Subcutaneous abdominal adipose tissue (tissue), 5 donors: ENCODE data around the gene C10orf90.

ENCODE experiments used
- H3K27ac ChIP-seq: one replicate; pipeline ENCODE4 v1.7.0; 2013; ENCODE audit warnings: low read depth, mild to moderate bottlenecking, inconsistent platforms, low read length, moderate library complexity
- H3K27me3 ChIP-seq, 5 donors: one replicate each; pipeline ENCODE4 v1.7.0; 2013; ENCODE audit warnings: low read length in 5 of 5, inconsistent platforms in 1 of 5; ENCODE audit not compliant: control insufficient read depth in 5 of 5, insufficient read depth in 4 of 5
- H3K36me3 ChIP-seq, 5 donors: one replicate each; pipeline ENCODE4 v1.7.0; 2013; ENCODE audit warnings: low read length in 5 of 5; ENCODE audit not compliant: control insufficient read depth in 5 of 5, insufficient read depth in 5 of 5
- H3K4me1 ChIP-seq, 5 donors: one replicate each; pipeline ENCODE4 v1.7.0; 2013; ENCODE audit warnings: low read length in 5 of 5, mild to moderate bottlenecking in 3 of 5, moderate library complexity in 1 of 5; ENCODE audit not compliant: control insufficient read depth in 5 of 5, insufficient read depth in 5 of 5
- H3K4me3 ChIP-seq, 5 donors: one replicate each; pipeline ENCODE4 v1.7.0; 2013; ENCODE audit warnings: low read length in 5 of 5, low read depth in 1 of 5
- H3K9ac ChIP-seq, 5 donors: one replicate each; pipeline ENCODE4 v1.7.0; 2013; ENCODE audit warnings: low read length in 5 of 5, mild to moderate bottlenecking in 4 of 5, moderate library complexity in 3 of 5
- H3K9me3 ChIP-seq, 5 donors: one replicate each; pipeline ENCODE4 v1.7.0; 2013; ENCODE audit warnings: low read length in 5 of 5; ENCODE audit not compliant: control insufficient read depth in 5 of 5
- donor health status: healthy.
- donor health status: healthy.
- donor health status: healthy.
- donor health status: healthy.
- donor health status: healthy.

The C10orf90 gene

GRCh38 chr10:126691456-126691855, 21.0 kb upstream of the C10orf90 start:
- no peak overlapping the region for H3K4me3 ChIP-seq
- H3K4me1 ChIP-seq, result peaks cover 0 to 3% (median 0%) of the 10 kb centered on the region in 5 donors
- peaks cover 0 to 6% (median 5%) of the 10 kb centered on the region in 5 donors for H3K9me3 ChIP-seq
- no peak overlapping the region for H3K27ac ChIP-seq
- peaks cover 0 to 4% (median 0%) of the 10 kb centered on the region in 5 donors for H3K27me3 ChIP-seq
- no peak overlapping the region for H3K9ac ChIP-seq
- no peaks in the 10 kb centered on the region for H3K36me3 ChIP-seq

DNA sequence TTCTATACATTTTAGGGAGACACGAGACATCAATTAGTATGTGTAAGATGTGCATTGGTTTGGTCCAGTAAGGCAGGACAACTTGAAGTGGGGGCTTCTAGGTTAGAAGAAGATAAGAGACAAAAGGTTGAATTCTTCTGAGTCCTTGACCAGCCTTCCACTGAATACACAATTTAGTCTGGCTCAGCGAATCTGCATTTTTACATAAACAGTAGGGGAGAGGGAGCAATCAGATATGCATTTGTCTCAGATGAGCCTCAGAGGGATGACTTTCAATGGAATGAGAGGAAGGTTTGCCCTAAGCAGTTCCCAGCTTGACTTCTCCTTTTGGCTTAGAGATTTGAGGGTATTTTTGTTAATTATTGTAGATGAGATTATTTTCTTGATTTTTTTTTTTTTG, 20.0 kb upstream of the C10orf90 start:
- Histone ChIP-seq H3K36me3 (no peaks in the 10 kb centered on the region), H3K27me3 (peaks cover 0 to 4% (median 0%) of the 10 kb centered on the region in 5 donors), H3K4me1 (peaks cover 0 to 3% (median 0%) of the 10 kb centered on the region in 5 donors), H3K9ac (no peak overlapping the region), H3K4me3 (no peak overlapping the region), H3K9me3 (peaks cover 0 to 6% (median 5%) of the 10 kb centered on the region in 5 donors), H3K27ac (no peak overlapping the region)

GRCh38 chr10:126689461-126689994, 19.0 kb upstream of the C10orf90 start:
- Histone ChIP-seq H3K36me3 (no peaks in the 10 kb centered on the region), H3K4me1 (peaks cover 0 to 3% (median 0%) of the 10 kb centered on the region in 5 donors)

GRCh38 chr10:126687121-126687606, 16.7 kb upstream of the C10orf90 start:
- Histone ChIP-seq H3K36me3 (no peaks in the 10 kb centered on the region), H3K4me3 (no peak overlapping the region), H3K27me3 (peaks cover 0 to 8% (median 0%) of the 10 kb centered on the region in 5 donors), H3K9ac (no peak overlapping the region), H3K9me3 (peaks cover 0 to 6% (median 5%) of the 10 kb centered on the region in 5 donors), H3K27ac (no peak overlapping the region), H3K4me1 (peaks cover 0 to 3% (median 0%) of the 10 kb centered on the region in 5 donors)

More at GRCh38 chr10:126689461-126689994, 19.0 kb upstream of the C10orf90 start:
- H3K9ac ChIP-seq, result no peak overlapping the region
- H3K4me3 ChIP-seq, result no peak overlapping the region
- H3K27me3 ChIP-seq, result peaks cover 0 to 8% (median 0%) of the 10 kb centered on the region in 5 donors
- H3K9me3 ChIP-seq, result peaks cover 0 to 6% (median 5%) of the 10 kb centered on the region in 5 donors
- no peak overlapping the region for H3K27ac ChIP-seq

DNA sequence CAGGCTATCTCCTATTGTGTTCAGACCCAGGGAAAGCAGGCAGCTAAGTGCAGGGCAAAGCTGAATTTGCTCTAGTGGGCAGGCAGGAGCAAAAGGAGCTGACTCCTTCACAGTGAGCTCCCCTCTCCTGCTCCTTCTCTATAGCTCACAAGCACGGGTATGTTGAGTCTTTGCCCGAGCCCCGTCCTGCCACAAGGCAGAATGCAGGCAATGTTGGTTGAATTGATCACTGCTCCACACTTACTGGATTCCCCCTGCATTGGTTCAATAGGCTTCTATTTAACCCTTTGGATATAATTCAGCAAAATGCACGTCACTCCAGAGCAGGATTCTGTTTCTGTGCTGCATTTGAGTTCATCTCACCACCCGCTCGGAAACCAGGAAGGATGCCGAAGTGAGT, 16.2 kb upstream of the C10orf90 start:
- Histone ChIP-seq H3K9ac (no peak overlapping the region), H3K9me3 (peaks cover 0 to 6% (median 5%) of the 10 kb centered on the region in 5 donors), H3K36me3 (no peaks in the 10 kb centered on the region), H3K27ac (no peak overlapping the region), H3K27me3 (peaks cover 0 to 8% (median 0%) of the 10 kb centered on the region in 5 donors), H3K4me1 (peaks cover 0 to 3% (median 0%) of the 10 kb centered on the region in 5 donors), H3K4me3 (no peak overlapping the region)

GRCh38 chr10:126686268-126686667, 15.8 kb upstream of the C10orf90 start:
- Histone ChIP-seq H3K36me3 (no peaks in the 10 kb centered on the region), H3K9ac (no peak overlapping the region), H3K4me3 (no peak overlapping the region), H3K27ac (no peak overlapping the region), H3K9me3 (peaks cover 0 to 2% (median 1%) of the 10 kb centered on the region in 5 donors), H3K4me1 (peaks cover 0 to 3% (median 0%) of the 10 kb centered on the region in 5 donors), H3K27me3 (peaks cover 0 to 8% (median 0%) of the 10 kb centered on the region in 5 donors)

GRCh38 chr10:126685756-126686155, 15.3 kb upstream of the C10orf90 start:
- Histone ChIP-seq H3K27me3 (peaks cover 0 to 8% (median 0%) of the 10 kb centered on the region in 5 donors), H3K27ac (no peak overlapping the region), H3K9me3 (no peaks in the 10 kb centered on the region), H3K36me3 (no peaks in the 10 kb centered on the region), H3K9ac (no peak overlapping the region), H3K4me1 (peaks cover 0 to 3% (median 0%) of the 10 kb centered on the region in 5 donors), H3K4me3 (no peak overlapping the region)

GRCh38 chr10:126684171-126684745, 13.8 kb upstream of the C10orf90 start:
- Histone ChIP-seq H3K9ac (no peak overlapping the region), H3K4me3 (no peak overlapping the region), H3K4me1 (peaks cover 0 to 3% (median 0%) of the 10 kb centered on the region in 5 donors), H3K9me3 (no peaks in the 10 kb centered on the region), H3K27ac (no peak overlapping the region), H3K36me3 (no peaks in the 10 kb centered on the region), H3K27me3 (peaks cover 0 to 8% (median 0%) of the 10 kb centered on the region in 5 donors)

DNA sequence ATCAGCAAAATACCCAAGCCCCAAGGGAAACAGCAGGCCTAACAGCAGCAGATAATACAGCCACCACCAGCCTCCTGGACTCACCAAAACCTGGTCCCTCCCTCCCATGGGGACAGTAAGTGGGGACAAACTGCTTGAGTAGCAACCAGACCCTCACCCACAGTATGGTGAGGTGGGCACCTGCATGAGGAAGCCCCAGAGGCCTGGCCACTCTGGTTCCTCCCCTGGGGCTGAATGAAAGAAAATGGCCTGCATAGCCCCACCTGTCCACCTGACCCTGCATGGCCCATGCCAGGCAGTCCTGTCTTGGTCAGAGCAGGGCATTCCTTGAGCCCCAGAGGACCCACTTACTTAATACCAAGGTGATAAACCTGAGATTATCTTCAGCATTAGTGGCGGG, 13.0 kb upstream of the C10orf90 start:
- H3K4me3 ChIP-seq, result no peak overlapping the region
- no peaks in the 10 kb centered on the region for H3K36me3 ChIP-seq
- no peak overlapping the region for H3K9ac ChIP-seq
- peaks cover 0 to 3% (median 0%) of the 10 kb centered on the region in 5 donors for H3K4me1 ChIP-seq
- no peaks in the 10 kb centered on the region for H3K9me3 ChIP-seq
- H3K27ac ChIP-seq, result no peak overlapping the region
- peaks cover 0 to 8% (median 0%) of the 10 kb centered on the region in 5 donors for H3K27me3 ChIP-seq
